ENCODE data around the gene GNB1L.
"Not testable (repeated sequence)": the region's sequence is repeated elsewhere in the genome, so short reads cannot be mapped to it uniquely, and the experiment has no call there.

The GNB1L gene

DNA sequence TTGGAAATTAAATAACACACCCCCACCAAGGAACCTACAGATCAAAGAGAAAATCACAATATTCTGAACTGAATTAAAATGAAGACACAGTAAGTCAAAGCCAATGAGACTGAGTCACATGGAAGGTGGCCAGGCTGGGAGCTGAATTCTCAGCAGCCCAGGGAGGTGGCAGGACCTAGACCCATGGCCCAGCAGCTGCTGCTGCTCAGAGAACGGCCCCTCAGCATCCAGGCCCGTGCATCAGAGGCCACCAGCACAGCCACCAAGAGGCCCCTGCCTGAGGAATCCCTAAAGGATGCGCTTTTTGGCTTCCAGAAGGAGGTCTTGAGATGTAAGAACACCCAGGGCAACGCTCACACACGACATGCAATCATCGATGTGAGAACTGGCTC, 59.1 kb downstream of the GNB1L start:
- DNase-seq (ENCODE audit: low spot score): no peak
- TF ChIP-seq, protein P1, sequence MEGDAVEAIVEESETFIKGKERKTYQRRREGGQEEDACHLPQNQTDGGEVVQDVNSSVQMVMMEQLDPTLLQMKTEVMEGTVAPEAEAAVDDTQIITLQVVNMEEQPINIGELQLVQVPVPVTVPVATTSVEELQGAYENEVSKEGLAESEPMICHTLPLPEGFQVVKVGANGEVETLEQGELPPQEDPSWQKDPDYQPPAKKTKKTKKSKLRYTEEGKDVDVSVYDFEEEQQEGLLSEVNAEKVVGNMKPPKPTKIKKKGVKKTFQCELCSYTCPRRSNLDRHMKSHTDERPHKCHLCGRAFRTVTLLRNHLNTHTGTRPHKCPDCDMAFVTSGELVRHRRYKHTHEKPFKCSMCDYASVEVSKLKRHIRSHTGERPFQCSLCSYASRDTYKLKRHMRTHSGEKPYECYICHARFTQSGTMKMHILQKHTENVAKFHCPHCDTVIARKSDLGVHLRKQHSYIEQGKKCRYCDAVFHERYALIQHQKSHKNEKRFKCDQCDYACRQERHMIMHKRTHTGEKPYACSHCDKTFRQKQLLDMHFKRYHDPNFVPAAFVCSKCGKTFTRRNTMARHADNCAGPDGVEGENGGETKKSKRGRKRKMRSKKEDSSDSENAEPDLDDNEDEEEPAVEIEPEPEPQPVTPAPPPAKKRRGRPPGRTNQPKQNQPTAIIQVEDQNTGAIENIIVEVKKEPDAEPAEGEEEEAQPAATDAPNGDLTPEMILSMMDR (IDR thresholded peaks at IDR 0.05; ENCODE audit: borderline replicate concordance, control extremely low read depth, extremely low read depth, insufficient read depth, missing control alignments): no peak
- in situ Hi-C loops (cut with MboI; ENCODE audit: low sequenced_read_pairs, unreplicated experiment): no loop called here

DNA sequence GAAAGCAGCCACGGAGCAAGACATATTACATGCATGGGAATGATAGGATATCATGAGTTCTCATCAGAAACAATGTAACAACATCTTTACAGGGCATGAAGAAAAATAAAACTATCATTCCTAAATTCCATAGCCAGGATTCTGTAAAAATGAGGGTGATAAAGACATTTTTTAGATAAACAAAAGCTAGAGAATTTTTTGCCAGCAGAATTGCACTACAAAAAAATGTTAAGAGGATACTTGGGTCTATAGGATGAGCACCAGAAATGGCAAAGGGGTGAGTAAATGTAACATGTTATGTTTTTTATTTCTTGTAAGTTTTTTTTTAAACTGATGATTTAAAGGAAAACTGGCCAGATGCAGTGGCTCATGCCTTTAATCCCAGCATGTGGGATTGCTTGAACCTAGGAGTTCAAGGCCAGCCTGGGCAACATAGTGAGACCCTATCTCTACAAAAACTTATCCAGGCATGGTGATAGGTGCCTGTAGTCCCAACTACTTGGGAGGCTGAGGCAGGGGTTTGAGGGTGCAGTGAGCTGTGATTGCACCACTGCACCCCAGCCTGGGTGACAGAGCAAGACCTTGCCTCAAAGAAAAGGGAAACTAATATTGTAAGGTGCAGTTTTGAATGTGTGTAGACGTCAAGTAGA, 60.9 kb downstream of the GNB1L start:
- no peak for DNase-seq (ENCODE audit: low spot score)
- in situ Hi-C loops (cut with MboI; ENCODE audit: low sequenced_read_pairs, unreplicated experiment): no loop called here
- TF ChIP-seq, protein P1 (IDR thresholded peaks at IDR 0.05; ENCODE audit: borderline replicate concordance, control extremely low read depth, extremely low read depth, insufficient read depth, missing control alignments): no peak

DNA sequence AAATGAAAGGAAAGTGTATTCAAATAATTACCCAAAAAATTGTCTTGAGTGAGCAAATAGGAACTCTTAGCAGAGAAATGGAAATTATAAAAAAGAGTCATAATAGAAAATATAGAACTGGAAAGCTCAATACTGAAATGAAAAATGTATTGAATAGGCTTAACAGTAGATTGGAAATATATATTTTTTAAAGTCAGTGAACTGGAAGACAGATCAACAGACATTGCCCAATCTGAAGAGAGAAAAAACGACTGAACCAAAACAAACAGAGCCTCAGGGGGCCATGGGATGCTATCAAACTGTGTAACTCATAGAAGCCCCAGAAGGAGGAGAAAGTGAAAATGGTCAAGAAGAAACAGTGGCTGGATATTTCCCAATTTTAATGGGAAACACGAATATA, 61.5 kb downstream of the GNB1L start:
- in situ Hi-C loops (cut with MboI; ENCODE audit: low sequenced_read_pairs, unreplicated experiment): no loop called here
- DNase-seq (ENCODE audit: low spot score): no peak
- TF ChIP-seq, protein P1 (IDR thresholded peaks at IDR 0.05; ENCODE audit: borderline replicate concordance, control extremely low read depth, extremely low read depth, insufficient read depth, missing control alignments): no peak

DNA sequence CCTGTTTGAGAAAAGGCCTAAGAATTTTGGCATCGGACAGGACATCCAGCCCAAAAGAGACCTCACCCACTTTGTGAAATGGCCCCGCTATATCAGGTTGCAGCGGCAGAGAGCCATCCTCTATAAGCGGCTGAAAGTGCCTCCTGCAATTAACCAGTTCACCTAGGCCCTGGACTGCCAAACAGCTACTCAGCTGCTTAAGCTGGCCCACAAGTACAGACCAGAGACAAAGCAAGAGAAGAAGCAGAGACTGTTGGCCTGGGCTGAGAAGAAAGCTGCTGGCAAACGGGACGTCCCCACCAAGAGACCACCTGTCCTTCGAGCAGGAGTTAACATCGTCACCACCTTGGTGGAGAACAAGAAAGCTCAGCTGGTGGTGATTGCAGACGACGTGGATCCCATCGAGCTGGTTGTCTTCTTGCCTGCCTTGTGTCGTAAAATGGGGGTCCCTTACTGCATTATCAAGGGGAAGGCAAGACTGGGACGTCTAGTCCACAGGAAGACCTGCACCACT, 62.2 kb downstream of the GNB1L start:
- DNase-seq (ENCODE audit: low spot score); in situ Hi-C loops (cut with MboI; ENCODE audit: low sequenced_read_pairs, unreplicated experiment): not testable (repeated sequence)

DNA sequence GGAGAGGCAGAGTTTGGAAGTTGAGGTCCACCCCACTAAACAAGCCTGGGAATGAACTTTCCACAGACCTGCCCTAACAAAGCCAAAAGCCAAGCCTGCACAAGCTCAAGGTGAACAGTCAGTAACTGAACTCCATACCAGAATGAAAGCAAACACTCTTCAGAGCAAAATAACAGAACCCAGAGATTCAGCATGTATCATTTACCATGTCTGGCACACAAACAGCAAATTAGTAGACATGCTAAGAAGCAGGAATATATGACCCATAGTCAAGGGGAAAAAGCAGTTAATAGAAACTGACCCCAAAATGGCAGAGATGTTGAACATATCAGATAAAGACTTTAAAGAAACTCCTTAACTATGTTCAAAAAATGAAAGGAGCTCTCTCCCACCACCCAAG, 62.8 kb downstream of the GNB1L start:
- TF ChIP-seq, protein P1 (IDR thresholded peaks at IDR 0.05; ENCODE audit: borderline replicate concordance, control extremely low read depth, extremely low read depth, insufficient read depth, missing control alignments): no peak
- in situ Hi-C loops (cut with MboI; ENCODE audit: low sequenced_read_pairs, unreplicated experiment): no loop called here

DNA sequence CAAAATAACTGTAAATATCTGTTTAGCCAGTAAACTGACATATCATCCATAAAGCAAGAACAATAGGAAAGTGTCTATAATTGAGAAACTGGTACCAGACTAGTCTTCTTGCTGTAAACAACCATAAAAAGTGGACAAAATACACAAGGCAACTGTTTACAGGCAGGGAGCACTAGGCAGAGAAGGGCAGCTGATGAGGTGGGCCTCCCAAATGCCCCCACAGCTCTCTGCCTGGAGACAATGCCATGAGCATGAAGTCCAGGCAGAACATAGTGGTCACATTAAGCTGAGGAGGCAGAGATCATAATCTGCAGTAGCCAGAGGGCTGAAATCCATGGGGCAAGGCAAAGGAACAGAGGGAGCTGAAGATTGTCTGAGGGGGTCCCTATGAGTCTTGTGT, 63.4 kb downstream of the GNB1L start:
- no peak for DNase-seq (ENCODE audit: low spot score)
- TF ChIP-seq, protein P1 (IDR thresholded peaks at IDR 0.05; ENCODE audit: borderline replicate concordance, control extremely low read depth, extremely low read depth, insufficient read depth, missing control alignments): no peak
- in situ Hi-C loops (cut with MboI; ENCODE audit: low sequenced_read_pairs, unreplicated experiment): no loop called here

More for the DNA sequence above, 62.8 kb downstream of the GNB1L start:
- no peak for DNase-seq (ENCODE audit: low spot score)

DNA sequence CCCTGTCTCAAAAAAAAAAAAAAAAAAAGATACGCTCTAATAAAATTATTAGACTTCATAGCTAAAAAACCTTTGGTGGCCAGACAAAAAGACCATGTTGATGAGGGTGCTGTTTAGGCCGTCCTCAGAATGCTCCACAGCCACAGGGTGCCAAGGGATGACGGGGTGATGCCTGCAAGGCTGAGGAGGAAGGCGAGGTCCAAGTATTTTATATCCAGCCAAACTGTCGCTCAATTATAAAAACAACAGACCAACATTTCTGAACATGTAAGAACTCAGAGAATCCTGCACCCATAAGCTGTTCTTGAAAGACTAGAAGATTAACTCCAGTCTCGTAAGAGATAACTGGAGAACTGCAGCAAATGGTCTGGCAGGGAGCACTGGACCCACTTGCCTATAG, 64.8 kb downstream of the GNB1L start:
- TF ChIP-seq, protein P1 (IDR thresholded peaks at IDR 0.05; ENCODE audit: borderline replicate concordance, control extremely low read depth, extremely low read depth, insufficient read depth, missing control alignments): no peak
- in situ Hi-C loops (cut with MboI; ENCODE audit: low sequenced_read_pairs, unreplicated experiment): no loop called here
- no peak for DNase-seq (ENCODE audit: low spot score)
